Smooth muscle cell (in vitro differentiated cells): ENCODE measurements around the gene PPTC7. TPM values are rescaled to one million over a fixed set of nuclear protein-coding genes. Genes with fewer than 3 reads are reported as not detected.
"Not testable (repeated sequence)": the region's sequence is repeated elsewhere in the genome, so short reads cannot be mapped to it uniquely, and the experiment has no call there.

Experiments used
- DNase-seq: peaks from one replicate; lab custom pipeline; 2025; ENCODE audit not compliant: unreplicated experiment; lab: John Stamatoyannopoulos, UW
- H2AFZ ChIP-seq: fragments of 200-600 bp; sonication (generic); 2 replicates; pipeline ENCODE4 v1.6.0; 2016; ENCODE audit warnings: antibody characterized with exemption, low read depth, mild to moderate bottlenecking
- H3F3A ChIP-seq: fragments of 200-600 bp; sonication (generic); 2 replicates; pipeline ENCODE4 v1.6.0; 2017; ENCODE audit warnings: antibody characterized with exemption, low read depth
- H3K27ac ChIP-seq: fragments of 200-600 bp; sonication (generic); 2 replicates; pipeline ENCODE4 v1.5.1; 2016; ENCODE audit warnings: low read depth, mild to moderate bottlenecking
- H3K27me3 ChIP-seq: fragments of 200-600 bp; sonication (generic); 2 replicates; pipeline ENCODE4 v1.6.1; 2016; ENCODE audit warnings: low read depth, mild to moderate bottlenecking
- H3K36me3 ChIP-seq: fragments of 200-600 bp; sonication (generic); 2 replicates; pipeline ENCODE4 v1.5.1; 2016; ENCODE audit warnings: low read depth
- H3K4me1 ChIP-seq: fragments of 200-600 bp; sonication (generic); 2 replicates; pipeline ENCODE4 v1.5.1; 2016; ENCODE audit warnings: low read depth
- H3K4me2 ChIP-seq: fragments of 200-600 bp; sonication (generic); 2 replicates; pipeline ENCODE4 v1.6.0; 2016; ENCODE audit warnings: mild to moderate bottlenecking
- H3K4me3 ChIP-seq: fragments of 200-600 bp; sonication (generic); 2 replicates; pipeline ENCODE4 v1.5.1; 2016; ENCODE audit warnings: mild to moderate bottlenecking
- H3K79me2 ChIP-seq: fragments of 200-600 bp; sonication (generic); 2 replicates; pipeline ENCODE4 v1.6.0; 2016; ENCODE audit warnings: low read depth, mild to moderate bottlenecking
- H3K9ac ChIP-seq: fragments of 200-600 bp; sonication (generic); 2 replicates; pipeline ENCODE4 v1.6.0; 2016; ENCODE audit warnings: low read depth
- H3K9me3 ChIP-seq: fragments of 200-600 bp; sonication (generic); replicated peaks from 2 replicates; pipeline ENCODE4 v1.5.1; 2016; ENCODE audit warnings: low read depth
- H4K20me1 ChIP-seq: fragments of 200-600 bp; sonication (generic); 2 replicates; pipeline ENCODE4 v1.6.0; 2016; ENCODE audit warnings: low read depth
- WGBS: methylation state at CpG from one replicate; pipeline ENCODE4 v1.1.7; 2016; ENCODE audit warnings: low lambda C conversion rate; 5-methylcytosine and 5-hydroxymethylcytosine counted together
- polyA plus RNA-seq: library from polyadenylated mRNA; unstranded; fragments of >200 nt; fragmentation: Nextera tagmentation; extraction: Ambion mirVana; gene quantifications from 2 replicates; pipeline ENCODE4 v1.2.1, GENCODE V29; 2016
- total RNA-seq: library from RNA; depleted of rRNA; stranded (reverse); fragments of >200 nt; gene quantifications from 2 replicates; pipeline ENCODE4 v1.2.3, GENCODE V29; 2014
- TF ChIP-seq, protein P1 (sequence below): fragments of 200-600 bp; sonication (generic); IDR thresholded peaks from 2 replicates; pipeline ENCODE4 v1.5.1; 2017; ENCODE audit warnings: borderline replicate concordance, mild to moderate bottlenecking, antibody characterized with exemption; ENCODE audit not compliant: insufficient read depth, poor library complexity, severe bottlenecking

The PPTC7 gene
- total and polyA plus RNA-seq, 2 experiments from 2014 or later = 3.6 to 8.9 TPM

DNA sequence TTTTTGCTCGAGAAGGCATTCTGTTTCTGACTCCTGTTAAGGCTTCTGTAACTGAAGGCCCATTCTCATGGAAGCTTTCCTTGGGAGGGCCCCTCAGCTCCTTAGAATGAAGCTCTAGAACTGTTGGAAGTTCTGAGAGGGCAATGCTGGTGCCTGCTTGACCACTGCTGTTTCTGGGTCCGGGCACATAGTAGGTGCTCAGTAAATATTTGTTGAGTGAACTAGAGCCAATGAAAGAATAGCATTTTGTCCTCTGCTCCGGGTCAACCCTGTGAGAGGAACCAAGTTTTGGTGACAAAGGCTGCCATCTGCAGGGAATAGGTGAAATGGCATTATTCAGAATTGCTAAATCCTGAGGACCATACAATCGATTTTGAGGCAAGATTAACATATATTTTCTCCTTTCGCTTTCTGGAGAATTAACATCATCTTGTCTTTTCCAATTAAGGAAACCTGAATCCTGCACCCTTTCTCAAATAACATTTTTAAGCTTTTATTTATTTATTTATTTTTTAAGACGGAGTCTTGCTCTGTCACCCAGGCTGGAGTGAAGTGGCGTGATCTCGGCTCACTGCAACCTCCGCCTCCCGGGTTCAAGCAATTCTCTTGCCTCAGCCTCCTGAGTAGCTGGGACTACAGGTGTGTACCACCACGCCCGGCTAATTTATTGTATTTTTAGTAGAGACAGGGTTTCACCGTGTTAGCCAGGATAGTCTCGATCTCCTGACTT is 19.1 kb upstream of the PPTC7 start:
- H3K9me3 ChIP-seq, DNase-seq, H3K79me2 ChIP-seq, H3K9ac ChIP-seq, H3K27ac ChIP-seq, H4K20me1 ChIP-seq, H3F3A ChIP-seq, H3K36me3 ChIP-seq, H3K4me1 ChIP-seq, H3K4me2 ChIP-seq, H2AFZ ChIP-seq, H3K27me3 ChIP-seq, H3K4me3 ChIP-seq: not testable (repeated sequence)
- TF ChIP-seq, protein P1, sequence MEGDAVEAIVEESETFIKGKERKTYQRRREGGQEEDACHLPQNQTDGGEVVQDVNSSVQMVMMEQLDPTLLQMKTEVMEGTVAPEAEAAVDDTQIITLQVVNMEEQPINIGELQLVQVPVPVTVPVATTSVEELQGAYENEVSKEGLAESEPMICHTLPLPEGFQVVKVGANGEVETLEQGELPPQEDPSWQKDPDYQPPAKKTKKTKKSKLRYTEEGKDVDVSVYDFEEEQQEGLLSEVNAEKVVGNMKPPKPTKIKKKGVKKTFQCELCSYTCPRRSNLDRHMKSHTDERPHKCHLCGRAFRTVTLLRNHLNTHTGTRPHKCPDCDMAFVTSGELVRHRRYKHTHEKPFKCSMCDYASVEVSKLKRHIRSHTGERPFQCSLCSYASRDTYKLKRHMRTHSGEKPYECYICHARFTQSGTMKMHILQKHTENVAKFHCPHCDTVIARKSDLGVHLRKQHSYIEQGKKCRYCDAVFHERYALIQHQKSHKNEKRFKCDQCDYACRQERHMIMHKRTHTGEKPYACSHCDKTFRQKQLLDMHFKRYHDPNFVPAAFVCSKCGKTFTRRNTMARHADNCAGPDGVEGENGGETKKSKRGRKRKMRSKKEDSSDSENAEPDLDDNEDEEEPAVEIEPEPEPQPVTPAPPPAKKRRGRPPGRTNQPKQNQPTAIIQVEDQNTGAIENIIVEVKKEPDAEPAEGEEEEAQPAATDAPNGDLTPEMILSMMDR = peak; percentile 66
- 65% methylated on average over 14 of the region's 14 CpGs for WGBS

DNA sequence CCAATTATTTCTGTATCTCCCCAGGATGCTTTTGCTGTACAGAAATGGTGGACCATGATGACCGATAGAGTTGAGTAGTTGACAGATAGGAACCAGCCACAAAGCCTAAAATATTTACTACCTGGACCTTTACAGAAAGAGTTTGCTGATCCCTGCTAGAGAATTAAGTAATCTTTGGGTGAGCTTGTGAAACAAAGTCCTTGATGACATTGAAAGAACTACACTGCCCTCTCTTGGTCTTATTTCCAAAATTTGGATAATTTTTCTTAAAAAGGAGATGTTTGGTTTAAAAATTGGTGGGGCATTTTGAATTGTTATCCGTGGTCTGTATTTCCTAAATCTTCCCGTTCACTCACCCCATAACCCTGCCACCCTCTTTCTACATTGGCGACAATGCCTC is 17.1 kb upstream of the PPTC7 start:
- H3K4me1 ChIP-seq = no peaks in the 10 kb centered on the region
- H3K4me2 ChIP-seq = no peak overlapping the region
- no peaks in the 10 kb centered on the region for H4K20me1 ChIP-seq
- TF ChIP-seq, protein P1 = peak; percentile 51
- H3K4me3 ChIP-seq = no peak overlapping the region
- H3F3A ChIP-seq = no peaks in the 10 kb centered on the region
- no peaks in the 10 kb centered on the region for H3K27me3 ChIP-seq
- H2AFZ ChIP-seq = no peak overlapping the region
- no peak for DNase-seq
- H3K27ac ChIP-seq = no peak overlapping the region
- WGBS = 79% methylated on average over 4 of the region's 4 CpGs
- H3K9ac ChIP-seq = no peak overlapping the region
- H3K36me3 ChIP-seq = no peaks in the 10 kb centered on the region
- no peaks in the 10 kb centered on the region for H3K79me2 ChIP-seq
- no peaks in the 10 kb centered on the region for H3K9me3 ChIP-seq

DNA sequence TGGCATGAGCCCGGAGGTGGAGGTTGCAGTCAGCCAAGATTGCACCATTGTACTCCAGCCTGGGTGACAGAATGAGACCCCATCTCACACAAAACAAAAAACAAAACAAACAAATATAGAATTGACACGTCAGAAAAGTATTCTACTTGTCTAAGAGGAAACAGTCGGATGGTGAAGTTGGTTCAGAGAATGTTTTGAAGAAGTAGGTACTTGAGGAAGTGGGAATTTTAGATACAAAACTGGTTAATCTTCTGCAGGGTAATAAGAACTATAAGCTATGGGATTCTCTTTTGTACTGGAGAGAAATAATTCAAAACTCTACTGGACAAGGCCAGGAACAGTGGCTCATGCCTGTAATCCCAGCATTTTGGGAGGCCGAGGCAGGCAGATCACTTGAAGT is 16.2 kb upstream of the PPTC7 start:
- 94% methylated on average over 4 of the region's 4 CpGs for WGBS
- no peaks in the 10 kb centered on the region for H3K36me3 ChIP-seq
- H4K20me1 ChIP-seq = no peaks in the 10 kb centered on the region

More for the DNA sequence above, 16.2 kb upstream of the PPTC7 start:
- Histone ChIP-seq H3K79me2 (no peaks in the 10 kb centered on the region), H3K9ac (no peak overlapping the region), H3K4me1 (no peaks in the 10 kb centered on the region), H3F3A (no peaks in the 10 kb centered on the region), H3K9me3 (no peaks in the 10 kb centered on the region), H3K27me3 (no peaks in the 10 kb centered on the region), H2AFZ (no peak overlapping the region), H3K27ac (no peak overlapping the region), H3K4me2 (no peak overlapping the region), H3K4me3 (no peak overlapping the region)
- TF ChIP-seq, protein P1 = no peak
- no peak for DNase-seq
